Measurements from ENCODE around the gene DENND1A.
"Not testable (repeated sequence)": the region's sequence is repeated elsewhere in the genome, so short reads cannot be mapped to it uniquely, and the experiment has no call there.

The DENND1A gene

DNA sequence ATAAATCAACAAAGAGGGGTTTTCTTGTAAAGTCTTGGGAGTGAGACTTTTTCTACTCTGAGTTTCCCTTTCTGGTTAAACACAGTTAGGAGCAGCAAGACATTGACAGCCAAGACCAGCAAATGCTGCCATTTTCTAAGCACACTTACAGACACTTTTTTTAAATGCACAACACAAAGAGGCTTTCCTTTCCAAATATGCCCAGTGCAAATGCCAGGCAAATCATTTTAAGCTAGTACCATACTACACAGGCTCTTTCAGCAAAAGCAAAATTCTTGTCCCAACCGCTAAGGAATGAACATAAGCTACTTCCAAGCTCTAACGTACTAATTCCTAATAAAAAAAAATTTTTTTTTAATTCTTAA, 68.2 kb downstream of the DENND1A start:
- DNase-seq: no peak

DNA sequence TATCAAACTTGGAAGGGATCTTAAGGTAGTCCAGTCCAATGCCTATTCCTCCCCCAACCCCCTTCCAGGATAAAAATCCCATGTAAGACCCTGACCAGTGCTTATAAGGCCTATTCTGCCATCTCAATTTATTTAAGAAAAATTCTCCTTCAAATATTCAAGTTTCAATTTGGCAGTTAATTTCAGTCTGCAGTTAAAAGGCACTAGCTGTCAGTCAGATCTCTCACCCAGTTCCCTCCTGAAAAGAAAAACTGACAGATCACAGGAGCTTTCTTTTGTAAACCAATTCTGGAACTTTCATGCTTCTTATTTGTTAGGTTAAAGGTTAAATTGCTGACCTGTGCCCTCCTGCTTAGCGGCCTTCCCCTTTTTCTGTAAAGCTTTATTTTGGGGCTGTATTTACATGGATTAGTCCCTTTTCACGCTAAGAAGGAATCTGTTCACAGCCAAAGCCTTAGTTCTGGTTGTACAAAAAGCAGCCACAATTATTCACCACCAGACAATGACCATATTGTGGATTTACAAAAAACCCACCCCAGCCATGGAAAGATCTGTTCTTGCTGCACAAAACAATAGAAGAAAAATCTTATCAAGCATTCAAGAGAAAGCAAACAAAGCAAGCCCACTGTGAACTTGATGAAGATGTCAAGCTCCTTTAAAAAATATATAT, 68.7 kb downstream of the DENND1A start:
- DNase-seq: no peak

DNA sequence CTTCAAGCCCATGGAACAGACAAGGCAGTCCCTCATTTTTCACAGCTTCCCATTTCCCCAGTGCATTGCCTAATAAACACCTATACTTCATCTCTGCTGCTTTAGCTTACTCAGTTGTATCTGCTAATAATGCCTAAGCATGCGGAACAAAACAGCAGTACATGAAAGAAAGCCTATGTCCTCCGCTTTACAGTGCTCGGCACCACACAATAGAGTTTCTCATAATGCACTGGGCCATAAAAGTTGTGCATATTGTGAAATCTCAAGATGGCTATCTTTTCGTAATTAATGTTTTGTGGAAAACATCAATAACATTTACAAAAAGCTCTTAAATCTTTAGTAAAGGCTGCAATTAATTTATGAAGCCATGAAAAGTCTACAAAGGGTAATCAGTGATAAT, 69.3 kb downstream of the DENND1A start:
- DNase-seq: no peak

DNA sequence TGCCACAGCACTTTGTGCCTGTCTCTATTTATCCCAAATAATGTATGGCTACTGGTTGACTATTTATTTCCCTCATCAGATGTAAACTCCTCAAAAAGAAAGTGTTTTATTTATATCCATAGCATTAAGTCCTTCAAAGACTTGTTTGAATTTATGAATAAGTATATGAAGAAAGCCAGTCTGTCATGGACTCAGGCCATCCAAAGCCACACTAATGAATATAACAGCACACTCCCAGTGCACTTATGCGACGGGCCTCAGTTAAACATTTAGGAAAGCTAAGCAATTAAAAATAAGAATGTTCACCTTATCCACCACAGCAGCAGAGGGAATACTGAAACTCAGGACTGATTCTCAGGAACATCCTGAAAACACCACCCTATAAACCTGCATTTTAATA, 77.5 kb downstream of the DENND1A start:
- no peak for DNase-seq

DNA sequence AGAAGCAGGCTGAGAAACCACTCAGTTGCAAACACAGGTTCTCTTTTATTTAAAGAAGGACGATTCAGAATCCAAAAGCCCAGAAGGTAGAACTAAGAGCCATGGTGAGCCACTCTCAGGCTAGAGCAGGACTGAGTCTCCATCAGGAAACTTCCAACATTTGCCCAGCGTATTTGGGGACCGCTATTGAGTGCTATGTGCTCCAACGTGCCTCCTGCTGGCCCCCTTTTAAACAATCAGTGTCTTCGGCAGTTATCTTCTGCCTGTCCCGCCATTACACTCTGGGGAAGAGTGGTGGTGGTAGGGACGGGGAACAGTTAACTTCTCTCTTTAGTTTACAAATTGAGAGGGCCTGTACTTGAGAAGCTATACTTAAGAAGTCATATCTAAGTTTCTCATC, 78.1 kb downstream of the DENND1A start:
- no peak for DNase-seq

DNA sequence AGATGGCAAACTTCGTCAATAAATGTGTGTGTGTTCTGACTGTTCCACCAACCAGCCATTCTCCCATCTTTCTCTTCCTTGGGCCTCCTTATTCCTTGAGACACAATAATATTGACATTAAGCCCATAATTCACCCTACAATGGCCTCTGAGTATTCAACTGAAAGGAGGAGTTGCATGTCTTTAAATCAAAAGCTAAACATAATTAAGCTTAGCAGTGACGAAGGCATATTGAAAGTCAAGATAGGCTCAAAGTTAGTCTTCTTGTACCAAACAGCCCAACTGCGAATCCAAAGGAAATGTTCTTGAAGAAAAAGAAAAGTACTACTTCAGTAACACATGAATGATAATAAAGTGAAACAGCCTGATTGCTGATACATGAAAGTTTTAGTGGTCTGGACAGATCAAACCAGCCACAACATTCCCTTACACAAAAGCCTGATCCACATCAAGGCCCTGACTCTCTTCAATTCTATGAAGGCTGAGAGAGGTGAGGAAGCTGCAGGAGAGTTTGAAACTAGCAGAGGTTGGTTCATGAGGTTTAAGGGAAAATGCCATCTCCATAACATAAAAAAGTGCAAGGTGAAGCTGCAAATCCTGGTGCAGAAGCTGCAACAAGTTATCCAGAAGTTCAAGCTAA, 81.4 kb downstream of the DENND1A start:
- no peak for DNase-seq

DNA sequence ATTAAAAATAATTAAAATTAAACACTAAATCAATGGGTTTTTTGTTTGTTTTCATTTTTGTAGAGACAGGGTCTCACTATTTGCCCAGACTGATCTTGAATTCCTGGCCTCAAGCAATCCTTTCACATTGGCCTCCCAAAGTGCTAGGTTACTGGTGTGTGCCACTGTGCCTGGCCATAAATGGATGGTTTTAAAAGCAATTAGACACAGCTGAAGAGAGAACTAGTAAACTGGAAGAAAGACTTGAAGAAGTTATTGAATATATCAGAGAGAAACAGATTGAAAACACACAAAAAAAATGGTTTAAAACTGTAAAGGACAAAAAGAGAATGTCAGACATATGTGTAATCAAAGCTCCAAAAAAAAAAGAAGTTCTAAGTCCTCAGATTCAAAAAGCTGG, 83.0 kb downstream of the DENND1A start:
- DNase-seq: no peak

DNA sequence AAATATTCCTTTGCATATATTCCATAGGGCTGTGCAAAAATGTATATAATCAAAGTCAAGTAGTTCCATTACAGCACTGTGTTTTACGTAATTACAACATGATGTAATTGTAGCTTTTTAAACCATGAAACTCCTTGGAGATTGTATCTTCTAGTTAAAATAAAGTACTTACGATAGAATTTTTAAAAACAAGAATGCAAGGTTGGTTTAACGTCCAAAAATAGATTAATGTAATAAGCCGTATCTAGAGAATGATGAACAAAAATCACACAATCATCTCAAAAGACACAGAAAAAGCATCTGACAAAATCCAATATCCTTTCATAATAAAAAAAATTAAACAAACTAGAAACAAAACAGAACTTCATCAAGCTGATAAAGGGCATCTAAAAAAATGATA, 86.2 kb downstream of the DENND1A start:
- no peak for DNase-seq

DNA sequence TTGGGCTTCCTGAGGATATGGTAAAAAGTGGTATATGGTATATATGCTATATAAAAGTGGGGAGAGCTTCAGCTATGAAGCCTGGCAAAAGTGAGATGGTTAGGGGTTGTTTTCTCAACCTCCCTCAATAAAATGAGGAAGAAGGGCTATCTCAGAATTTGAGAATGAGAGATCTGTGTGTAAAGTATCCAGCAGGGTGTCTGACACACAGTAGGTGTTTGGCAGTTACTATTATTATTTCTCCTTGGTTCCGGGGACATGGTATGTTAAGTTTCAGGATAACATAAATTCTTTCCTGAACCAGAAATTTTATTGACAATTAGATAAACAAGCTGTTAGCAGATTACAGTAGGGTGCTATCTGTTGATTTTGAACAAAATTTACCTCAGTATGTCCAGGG, 94.1 kb downstream of the DENND1A start:
- no peak for DNase-seq

DNA sequence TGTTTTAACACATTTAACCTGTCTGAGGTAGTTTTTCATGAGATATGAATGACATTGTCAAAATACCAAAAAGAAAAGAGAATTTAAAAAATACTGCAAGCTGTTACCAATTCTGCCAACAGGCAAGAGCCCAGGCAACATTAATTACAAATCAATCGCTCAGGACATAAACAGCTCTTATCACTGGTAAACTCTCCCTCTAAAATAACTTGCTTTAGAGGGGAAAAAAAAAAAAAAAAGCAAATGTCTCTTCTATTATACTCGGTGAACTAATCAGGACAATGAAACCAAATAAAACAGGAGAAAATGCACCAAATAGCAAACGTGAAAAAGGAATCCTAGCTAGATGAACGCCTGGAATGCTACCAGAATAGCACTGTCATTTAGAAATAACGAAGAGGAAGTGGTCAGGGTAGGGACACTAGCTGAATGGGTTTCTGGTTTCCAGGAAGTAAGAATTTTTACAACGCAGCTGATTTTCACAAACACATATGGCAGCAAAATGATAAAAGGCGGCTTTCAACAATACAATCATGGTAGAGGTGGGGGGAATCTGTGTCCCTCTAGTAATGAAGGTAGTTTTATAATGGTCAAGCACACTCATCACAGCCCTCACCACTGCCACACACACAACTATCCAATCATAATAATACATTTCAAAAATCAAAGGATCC, 94.9 kb downstream of the DENND1A start:
- DNase-seq: no peak

DNA sequence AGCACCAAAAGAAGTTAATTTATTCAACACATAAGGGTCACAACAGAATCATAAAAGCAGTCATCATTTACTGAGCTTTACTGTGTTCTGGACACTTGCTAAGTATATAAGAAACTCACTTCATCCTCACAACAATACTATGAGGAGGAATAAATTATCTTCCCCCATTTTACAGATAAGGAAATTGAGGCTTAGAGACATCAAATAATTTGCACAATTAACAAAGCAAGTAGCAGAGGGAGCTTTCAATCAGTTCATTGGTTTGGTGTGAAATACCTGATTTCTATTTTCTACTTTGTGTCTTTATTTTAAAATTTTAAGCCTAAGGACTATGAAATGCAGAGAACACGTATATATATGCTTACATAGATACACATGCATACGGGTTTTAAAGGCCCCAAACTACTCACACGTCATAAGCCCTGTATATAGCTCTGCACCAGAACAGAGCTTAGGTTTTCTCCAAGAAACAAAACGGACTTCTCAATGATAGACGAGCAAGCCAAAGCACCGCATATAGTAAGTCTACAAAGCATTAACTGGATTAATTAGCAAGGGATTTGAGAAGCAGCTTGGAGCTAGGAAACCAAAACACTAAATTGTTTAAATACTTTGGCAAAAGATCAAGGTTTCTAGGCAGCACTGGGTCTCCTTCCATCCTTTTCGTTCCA, 95.6 kb downstream of the DENND1A start:
- no peak for DNase-seq

DNA sequence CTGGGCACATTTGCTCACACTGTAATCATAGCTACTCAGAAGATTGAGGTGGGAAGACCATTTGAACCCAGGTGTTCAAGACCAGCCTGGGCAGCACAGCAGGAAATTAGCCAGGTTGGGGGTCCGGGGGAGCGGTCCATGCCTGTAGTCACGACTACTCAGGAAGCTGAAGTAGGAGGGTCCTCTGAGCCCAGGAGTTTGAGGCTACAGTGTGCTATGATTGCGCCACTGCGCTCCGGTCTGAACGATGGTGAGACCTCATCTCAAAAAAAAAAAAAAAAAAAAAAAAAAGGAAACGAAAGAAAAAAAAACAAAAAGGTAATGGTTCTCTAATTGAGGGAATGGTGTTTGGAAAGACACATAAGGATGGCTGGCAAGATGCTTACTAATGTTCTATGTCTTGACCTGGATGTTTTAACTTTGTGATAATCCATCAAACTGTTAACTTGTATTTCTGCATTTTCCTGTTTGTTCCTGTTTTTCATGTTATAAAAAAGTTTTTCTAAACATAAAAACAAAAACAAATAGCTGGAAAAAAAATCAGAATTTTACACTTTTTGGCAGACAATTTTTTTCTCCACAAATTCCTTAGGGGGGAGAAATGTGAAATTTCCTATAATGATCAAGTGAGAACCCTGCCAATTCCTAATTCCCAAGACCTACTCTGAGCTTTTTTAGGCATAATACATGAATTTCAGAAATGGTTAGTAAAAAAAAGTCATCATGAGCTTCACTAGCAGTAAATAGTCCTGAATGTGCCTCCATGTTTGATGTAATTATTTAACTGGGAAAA, 96.9 kb downstream of the DENND1A start:
- DNase-seq: no peak

DNA sequence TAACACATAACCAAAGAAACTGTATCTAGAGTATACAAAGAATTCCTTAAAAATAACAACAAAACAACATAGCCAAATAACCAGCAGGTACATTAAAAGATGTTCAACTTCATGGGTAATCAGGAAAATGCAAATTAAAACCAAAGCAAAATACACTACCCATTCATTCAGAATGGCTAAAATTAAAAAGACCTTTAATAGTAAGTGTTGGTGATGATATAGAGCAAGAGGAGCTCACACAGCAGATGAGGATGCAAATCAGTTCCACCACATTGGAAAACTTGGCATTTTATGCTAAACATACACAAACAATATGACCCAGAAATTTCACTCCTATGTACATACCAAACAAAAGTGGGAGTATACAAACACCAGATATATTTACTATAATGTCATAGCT, 97.8 kb downstream of the DENND1A start:
- no peak for DNase-seq

DNA sequence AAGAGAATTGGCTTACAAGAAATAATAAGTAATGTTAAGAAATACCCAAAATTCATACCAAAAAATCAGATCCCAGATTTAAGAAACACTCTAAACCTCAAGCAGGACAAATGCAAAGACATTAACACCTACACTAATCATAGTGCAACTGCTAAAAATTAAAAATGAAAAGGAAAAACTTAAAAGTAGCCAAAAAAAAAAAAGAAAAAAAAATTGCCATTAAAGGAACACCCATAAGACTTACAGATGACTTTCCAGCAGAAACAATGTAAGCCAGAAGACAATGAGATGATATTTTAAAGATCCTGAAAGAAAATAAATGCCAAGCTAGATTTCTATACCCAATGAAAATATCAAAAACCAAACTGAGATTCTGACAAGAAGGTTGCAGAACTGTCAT, 101.5 kb downstream of the DENND1A start:
- no peak for DNase-seq

DNA sequence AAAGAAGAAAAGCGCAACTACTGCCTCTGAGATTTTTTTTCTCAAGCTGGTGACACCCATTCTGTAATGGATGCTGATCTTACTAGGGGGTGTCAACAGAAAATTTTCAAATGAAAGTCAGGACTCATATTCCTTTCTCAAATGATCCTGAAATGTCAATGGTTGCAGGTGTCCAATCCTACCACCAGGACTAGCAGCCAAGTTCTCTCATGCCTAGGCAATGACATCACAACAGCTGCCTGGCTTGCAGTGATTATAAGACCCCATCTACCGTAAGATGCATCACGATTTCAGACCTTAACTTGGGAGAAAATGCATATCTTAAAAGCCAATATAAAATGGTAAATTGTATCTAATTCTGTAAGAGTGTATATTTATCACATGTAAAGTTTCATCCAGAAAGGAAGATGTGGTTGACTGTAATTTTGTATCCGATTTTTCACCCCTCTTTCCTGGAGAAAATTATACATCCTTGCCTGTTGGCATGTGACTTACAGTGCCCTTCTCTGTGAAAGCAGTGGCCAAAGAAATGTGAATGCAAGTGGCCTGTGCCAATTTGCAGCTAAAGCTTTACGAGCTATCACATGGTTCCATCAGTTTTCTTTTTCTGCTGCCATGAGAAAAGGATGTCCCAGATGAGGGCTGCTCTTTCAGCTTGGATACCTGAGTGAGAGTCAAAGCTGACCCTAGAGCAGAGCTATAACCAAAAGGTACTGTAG, 104.4 kb downstream of the DENND1A start:
- DNase-seq: no peak

DNA sequence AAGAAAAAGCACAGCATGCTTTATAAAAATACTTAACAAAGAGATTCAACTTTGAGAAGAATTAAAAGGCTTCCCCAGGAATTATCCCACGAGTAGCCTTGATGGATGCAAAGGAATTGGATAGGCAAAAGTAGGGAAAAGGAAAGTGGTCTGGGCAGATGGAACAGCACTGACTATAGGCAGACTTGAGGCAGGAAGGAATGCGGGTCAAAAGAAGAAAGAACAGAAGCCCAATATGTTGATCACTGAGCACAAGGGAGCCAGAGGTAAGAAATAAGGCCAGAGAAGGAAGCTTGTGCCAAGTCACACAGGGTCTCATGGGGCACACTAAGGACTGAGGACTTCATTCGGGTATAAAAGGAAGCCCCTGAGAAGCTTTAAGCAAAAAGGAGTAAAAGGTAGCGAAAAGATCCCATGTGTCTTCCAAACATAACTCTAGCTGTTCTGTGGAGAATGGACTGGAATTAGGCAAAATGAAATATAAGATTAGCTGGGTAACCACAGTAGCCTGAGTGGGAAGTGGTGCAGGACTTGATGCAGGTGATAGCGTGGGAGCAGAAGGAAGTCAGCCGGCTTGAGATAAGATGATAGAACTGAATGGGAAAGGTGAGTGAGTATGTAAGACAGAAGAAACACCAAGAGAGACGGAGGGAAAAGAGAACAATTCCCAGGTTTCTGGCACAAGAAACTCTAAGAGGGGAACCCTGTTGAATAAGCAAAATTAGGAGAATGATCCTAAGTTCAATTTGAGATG, 106.6 kb downstream of the DENND1A start:
- DNase-seq: no peak

DNA sequence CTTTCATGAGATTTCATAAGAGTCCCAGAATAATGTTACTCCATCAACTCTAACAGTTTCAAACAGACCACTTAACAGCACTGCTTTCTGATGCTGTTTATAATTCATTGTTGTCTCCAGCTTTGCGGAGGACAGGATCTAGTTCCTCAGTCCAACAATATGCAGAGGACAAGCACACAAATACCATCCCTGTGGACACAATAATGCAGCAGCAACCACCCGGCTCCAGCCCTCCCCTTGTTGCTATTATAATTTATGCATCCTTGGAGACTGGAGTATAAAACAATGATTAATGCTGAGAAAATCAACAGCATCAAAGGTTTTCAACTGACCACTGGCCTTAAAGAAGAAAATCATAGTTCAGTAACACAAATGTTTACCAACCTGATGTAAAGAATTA, 108.3 kb downstream of the DENND1A start:
- no peak for DNase-seq

DNA sequence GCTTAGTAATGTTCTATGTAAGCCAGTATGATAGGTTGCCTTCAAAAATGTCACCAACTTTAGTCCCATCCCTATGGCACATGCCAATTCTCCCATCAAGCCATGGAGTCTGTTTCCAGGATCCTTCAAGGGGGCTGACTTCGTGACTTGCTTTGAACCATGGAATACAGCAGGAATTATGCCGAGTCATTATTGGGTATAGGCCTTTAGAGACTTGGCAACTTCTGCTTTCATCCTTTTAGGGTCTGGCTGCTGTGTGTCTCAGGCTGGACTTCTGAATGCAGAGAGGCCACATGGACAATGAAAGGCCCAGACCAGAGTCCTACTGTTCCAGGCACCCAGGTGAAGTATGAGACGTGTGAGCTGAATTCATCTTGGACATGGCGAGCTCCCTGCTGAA, 109.8 kb downstream of the DENND1A start:
- no peak for DNase-seq

DNA sequence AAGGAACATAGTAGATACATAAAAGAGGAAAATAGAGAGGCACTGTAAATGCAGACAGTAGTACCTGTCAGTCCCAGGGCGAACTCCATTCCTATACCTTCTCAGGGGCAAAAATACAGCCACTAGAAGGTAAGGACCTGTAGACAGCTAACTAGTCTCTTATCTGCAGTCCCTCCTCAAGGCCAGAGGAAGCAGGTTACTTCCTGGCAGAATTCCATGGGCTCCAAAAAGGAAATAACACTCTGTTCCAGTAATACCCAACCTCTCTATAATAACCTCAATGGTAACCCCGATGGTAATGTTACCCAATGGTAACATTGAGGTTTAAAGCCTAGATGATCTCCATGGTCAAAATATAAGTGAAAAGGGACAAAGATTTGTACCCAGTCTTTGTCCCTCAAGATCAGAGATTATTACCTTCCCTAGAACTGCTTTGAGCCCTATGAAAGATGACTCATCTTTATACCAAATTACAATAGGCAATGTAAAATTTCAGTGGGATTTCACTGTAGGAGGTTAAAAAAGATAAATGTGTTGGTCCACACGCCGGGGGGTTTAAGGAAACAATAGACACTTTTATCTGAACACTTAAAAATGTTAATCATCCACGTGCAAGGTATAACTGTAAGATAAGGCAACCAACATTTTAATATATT, 113.0 kb downstream of the DENND1A start:
- no peak for DNase-seq

DNA sequence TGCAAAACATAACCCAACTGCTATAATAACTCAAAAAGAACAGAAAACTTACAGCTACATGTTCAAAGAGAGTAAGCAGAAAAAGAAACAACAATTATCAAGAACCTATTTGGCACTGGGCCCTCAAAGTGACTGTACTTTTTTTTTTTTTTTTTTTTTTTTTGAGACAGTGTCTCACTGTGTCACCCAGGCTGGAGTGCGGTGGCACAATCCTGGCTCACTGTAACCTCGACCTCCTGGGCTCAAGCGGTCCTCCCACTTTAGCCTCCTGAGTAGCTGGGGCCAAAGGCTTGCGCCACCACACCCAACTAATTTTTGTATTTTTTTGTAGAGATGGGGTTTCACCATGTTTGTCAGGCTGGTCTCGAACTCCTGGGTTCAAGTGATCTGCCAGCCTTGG, 114.1 kb downstream of the DENND1A start:
- not testable (repeated sequence) for DNase-seq

DNA sequence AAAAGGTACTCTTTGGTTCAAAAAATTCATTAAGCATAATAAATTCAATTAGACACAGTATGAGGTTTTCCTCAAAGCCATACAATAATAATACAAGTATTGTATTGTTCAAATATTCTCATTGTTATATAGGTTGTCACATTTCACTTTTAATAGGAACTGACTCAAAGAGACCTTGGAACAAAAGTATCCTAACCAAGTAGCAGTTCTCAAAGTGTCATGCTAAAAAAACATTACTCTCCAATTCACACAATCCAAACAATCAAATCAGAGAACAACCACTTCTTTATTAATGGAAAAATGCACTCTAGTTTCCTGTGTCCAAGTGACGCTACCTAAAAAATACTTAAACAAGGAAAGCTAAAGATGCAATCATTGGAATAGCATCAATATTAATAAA, 115.4 kb downstream of the DENND1A start:
- DNase-seq: no peak

Measured in stimulated activated CD4-positive, alpha-beta T cell treated with anti-CD3 and anti-CD28 coated beads, Interleukin-15, amount 100 ng/mL, for 24 hours (primary cell).